Measurements from ENCODE around the gene ADD1.

DNA sequence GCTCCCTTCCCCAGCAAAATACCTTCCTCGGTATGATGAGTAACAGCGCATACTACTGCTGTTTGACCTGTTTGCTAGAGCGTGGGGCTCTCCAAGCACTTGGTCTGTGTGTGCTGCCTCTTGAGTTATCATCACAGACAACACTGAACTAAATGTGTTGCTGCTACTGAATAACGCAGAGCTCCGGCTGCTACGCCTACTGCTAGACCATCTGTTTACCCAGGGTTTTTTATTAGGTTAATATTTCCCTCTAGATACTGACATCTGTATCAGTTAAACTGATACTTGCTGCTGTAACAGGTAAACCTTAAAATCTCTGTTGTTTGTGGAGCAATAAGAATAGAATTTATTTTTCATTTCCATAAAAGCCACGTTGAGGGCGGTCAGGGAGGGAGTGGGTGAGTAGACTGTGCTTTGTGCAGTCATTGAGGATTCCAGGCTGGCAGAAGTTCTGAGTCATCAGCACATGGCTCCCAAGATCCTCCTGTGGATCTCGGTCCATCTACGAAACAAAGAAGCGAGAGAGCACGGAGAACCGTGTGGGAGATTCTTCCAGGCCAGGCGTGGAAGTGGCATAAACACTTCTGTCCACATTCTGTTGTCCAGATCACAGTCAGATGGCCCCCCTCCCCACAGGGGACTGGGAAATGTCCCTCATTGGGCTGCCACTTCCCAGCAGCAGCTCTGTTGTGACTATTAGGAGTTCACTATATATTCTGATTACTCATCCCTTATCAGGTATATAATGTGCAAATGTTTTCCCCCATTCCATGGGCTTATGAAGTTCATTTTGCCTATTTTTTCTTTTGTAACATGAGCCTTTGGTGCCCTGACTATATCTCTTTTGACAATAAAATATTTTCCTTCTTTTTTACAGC is 133.8 kb downstream of the ADD1 start:
- TF ChIP-seq, protein P1, sequence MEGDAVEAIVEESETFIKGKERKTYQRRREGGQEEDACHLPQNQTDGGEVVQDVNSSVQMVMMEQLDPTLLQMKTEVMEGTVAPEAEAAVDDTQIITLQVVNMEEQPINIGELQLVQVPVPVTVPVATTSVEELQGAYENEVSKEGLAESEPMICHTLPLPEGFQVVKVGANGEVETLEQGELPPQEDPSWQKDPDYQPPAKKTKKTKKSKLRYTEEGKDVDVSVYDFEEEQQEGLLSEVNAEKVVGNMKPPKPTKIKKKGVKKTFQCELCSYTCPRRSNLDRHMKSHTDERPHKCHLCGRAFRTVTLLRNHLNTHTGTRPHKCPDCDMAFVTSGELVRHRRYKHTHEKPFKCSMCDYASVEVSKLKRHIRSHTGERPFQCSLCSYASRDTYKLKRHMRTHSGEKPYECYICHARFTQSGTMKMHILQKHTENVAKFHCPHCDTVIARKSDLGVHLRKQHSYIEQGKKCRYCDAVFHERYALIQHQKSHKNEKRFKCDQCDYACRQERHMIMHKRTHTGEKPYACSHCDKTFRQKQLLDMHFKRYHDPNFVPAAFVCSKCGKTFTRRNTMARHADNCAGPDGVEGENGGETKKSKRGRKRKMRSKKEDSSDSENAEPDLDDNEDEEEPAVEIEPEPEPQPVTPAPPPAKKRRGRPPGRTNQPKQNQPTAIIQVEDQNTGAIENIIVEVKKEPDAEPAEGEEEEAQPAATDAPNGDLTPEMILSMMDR (IDR thresholded peaks at IDR 0.05): no peak
- TF ChIP-seq POLR2A (IDR thresholded peaks at IDR 0.05; ENCODE audit: low read depth) (no peak), EP300 (IDR thresholded peaks at IDR 0.05) (no peak)
